Measurements from ENCODE around the gene MIPEP.

DNA sequence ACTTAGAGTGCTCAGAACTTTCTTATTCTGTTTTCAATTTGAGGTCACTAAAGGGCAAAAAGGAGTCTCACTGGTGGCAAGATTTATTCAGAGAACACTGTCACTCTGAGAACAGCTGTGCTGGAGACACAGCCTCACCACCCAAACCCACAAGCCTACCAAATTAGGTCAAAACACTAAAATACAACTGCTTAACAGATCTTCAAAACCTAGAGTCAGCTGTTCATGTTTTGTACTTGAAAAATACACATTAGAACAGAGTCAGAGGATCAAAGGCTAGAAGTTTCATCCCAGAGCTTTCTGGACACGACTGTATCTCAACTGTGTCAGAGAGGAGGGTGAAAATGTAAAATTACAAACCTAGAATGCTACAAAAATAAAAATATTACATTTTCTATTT, 89.3 kb downstream of the MIPEP start:
- TF ChIP-seq, protein P1, sequence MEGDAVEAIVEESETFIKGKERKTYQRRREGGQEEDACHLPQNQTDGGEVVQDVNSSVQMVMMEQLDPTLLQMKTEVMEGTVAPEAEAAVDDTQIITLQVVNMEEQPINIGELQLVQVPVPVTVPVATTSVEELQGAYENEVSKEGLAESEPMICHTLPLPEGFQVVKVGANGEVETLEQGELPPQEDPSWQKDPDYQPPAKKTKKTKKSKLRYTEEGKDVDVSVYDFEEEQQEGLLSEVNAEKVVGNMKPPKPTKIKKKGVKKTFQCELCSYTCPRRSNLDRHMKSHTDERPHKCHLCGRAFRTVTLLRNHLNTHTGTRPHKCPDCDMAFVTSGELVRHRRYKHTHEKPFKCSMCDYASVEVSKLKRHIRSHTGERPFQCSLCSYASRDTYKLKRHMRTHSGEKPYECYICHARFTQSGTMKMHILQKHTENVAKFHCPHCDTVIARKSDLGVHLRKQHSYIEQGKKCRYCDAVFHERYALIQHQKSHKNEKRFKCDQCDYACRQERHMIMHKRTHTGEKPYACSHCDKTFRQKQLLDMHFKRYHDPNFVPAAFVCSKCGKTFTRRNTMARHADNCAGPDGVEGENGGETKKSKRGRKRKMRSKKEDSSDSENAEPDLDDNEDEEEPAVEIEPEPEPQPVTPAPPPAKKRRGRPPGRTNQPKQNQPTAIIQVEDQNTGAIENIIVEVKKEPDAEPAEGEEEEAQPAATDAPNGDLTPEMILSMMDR (IDR thresholded peaks at IDR 0.05): no peak
- TF ChIP-seq POLR2A (IDR thresholded peaks at IDR 0.05): no peak

All from esophagus squamous epithelium (tissue), 4 donors.